Measurements from ENCODE around the gene EZH2.

Gene EZH2

DNA sequence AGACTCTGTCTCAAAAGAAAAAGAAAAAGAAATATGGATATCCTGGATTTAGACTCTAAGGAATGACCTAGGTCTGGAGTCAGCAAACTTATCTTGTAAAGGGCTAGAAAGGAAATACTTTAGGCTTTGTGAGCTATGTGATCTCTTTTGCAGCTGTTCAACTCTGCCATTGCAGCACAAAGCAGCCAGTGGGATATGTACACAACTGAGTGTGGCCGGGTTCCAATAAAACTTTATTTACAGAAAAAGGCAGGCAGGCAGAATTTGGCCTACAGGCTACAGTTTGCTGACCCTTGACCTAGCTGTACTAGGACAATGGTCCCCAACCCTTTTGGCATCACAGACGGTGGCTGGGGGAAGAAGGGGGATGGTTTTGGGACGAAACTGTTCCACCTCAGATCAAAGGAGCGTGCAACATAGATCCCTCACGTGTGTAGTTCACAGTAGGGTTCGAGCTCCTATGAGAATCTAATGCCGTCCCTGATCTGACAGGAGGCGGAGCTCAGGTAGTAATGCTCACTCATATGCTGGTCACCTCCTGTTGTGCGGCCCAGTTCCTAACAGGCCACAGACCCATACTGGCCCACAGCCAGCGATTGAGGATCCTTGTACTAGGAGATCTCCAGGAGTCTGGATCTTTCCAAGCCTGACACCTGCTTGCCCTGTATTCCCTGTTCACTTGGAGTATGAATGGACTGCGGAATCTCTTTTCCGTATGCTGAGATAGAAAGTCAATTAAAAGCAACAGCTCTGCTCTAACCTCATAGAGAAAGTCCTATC is 122.4 kb downstream of the EZH2 start:
- DNase-seq = no peak

Data from activated effector memory CD4-positive, alpha-beta T cell treated with Interleukin-2 at 50 U/mL for 16 hours (primary cell).